Stimulated activated CD4-positive, alpha-beta T cell treated with anti-CD3 and anti-CD28 coated beads, Interleukin-2, amount 100 ng/mL, for 24 hours (primary cell): ENCODE results near the gene TRIM15.

Experiments
- DNase-seq, 2 donors: peaks; one replicate each; pipeline ENCODE4 v3.0.0-alpha.2; 2020

TRIM15 gene

DNA sequence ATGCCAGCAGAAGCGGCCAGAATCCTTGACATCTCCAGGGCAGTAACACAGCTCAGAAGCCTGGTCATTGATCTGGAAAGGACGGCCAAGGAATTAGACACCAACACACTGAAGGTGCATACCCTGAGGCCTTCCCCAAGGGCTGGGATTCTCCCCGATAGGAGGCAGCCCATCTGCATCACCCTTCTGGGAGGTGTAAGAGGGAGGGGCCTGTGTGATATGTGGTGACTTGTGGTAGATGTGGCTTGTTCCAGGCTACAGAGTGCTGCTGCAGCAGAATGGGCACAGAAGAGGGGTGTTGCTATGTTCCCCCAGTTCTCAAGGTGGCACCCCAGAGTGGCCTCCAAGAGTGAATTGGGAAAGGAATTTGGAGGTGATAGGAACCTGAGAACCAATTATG lies 16.2 kb upstream of the TRIM15 start:
- no peak for DNase-seq

DNA sequence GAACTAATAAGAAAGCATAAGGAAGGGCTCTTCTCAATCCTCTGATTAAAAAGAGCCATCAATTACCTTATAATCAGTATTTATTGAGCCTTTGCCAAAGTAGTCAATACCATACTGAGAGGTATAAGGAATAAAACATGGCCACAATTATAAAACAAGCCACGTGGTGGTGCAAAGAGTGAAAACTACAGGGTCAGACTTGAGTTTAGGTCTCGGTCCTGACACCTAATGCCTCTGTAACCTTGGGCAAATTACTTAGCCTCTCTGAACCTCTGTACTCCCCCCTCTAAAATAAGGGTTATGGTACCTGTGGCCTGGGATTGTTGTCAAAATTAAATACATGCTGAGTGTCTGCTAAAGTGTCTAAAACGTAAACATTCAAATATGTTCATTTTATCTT lies 14.1 kb upstream of the TRIM15 start:
- DNase-seq, result no peak

GRCh38 chr6:30149858-30150550 lies 13.3 kb upstream of the TRIM15 start:
- DNase-seq, result no peak

- no peak for DNase-seq
Measured at GRCh38 chr6:30150671-30151395, 12.5 kb upstream of the TRIM15 start.

DNA sequence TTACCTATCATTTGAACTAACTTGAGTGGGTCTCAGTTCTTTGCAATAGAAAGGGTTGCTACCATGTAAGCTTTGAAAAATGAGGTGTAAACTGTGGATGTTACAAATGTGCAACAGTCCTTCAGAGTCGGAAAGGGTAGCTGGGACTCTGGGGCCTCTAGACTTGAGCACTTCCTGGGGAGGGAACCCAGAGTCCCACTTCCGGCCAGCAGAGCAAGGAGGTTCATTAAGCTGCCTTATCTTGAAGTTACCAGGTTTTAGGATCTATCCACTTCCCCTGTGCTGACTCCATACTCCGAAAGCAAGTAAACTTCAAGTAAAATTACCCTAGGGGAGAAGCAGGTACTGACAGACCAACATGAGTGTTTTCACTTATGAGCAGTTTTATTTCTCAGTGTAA lies 11.8 kb upstream of the TRIM15 start:
- no peak for DNase-seq

DNA sequence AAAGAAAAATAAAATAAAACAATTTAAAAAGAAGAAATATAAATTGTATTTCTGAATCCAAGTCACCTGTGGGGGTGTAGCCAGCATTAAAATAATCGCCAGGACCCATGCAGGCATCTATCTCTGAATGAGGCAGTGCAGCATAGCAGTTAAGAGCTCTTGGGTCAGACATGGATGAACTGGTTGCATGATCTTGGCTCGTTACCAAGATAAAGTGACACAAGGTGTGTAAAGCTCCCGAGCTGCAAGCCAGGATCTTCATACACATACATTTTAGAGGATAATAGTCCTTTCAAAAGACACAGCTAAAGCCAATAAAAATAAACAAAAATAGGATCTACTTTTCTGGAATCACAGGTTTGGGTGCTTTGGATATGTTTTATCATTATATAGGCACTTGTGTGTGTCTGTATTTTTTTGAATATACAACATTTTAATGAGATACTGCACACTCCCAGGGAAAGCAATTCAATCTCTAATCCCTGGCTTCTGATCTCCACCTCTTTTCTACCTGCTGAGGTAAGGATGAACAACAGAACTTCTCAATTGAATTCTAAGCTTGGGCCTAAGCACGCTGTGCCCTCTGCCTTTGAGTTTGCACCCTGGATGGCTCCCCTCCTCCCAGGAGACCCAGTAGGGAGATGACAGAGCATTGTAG lies 11.2 kb upstream of the TRIM15 start:
- no peak for DNase-seq

DNA sequence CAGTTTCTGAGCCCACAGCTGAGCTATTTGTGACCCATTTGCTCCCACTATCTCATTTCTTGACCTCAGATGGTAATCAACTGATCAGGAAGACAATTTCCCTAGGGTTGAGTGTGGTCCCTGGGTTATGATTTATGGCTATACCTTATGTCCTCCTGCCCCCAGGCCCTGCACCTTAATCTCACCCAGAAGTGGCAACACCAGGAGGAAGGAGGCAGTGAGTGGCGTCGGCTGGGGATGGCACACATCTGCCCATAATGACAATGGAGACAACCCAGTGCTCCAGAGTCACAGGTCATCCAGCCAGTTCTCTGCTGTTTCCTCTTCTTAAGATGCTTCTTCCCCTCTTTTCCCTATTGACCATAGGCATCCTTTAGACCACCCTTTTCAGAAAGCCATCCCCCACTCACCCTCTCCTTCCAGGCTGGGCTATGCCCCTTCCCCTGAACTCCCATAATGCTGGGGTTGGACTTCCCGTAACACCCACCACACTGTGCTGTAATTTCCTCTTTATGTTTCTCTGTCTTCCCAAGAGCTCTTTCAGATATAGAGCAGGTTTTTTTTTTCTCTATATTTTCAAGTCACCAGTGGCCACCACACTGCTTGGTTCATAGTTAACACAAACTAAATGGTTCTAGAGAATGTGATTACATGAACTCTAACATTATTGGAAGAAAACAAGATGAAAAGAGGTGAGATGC lies 10.3 kb upstream of the TRIM15 start:
- no peak for DNase-seq

DNA sequence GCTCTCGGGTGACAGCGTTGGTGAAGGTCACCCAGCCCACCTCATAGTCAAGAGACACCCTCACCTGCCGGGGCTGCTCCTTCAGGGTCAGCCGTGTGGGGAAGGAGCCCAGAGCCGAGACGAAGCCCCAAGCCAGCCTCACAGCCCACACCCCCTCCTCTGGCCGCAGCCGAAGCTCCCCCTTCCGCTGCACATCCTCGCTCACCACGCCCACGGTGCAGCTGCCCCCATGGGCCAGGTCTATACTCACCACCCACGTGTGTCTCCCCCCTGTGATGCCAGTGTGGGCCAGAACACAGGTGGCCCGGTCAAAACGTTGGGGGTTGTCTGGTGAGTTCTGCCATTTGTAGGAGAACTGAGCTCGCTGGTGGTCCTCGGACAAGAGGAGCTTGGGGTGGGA lies 9.3 kb upstream of the TRIM15 start:
- no peak for DNase-seq

- no peak for DNase-seq
Measured at GRCh38 chr6:30154709-30155519, 8.4 kb upstream of the TRIM15 start.

DNA sequence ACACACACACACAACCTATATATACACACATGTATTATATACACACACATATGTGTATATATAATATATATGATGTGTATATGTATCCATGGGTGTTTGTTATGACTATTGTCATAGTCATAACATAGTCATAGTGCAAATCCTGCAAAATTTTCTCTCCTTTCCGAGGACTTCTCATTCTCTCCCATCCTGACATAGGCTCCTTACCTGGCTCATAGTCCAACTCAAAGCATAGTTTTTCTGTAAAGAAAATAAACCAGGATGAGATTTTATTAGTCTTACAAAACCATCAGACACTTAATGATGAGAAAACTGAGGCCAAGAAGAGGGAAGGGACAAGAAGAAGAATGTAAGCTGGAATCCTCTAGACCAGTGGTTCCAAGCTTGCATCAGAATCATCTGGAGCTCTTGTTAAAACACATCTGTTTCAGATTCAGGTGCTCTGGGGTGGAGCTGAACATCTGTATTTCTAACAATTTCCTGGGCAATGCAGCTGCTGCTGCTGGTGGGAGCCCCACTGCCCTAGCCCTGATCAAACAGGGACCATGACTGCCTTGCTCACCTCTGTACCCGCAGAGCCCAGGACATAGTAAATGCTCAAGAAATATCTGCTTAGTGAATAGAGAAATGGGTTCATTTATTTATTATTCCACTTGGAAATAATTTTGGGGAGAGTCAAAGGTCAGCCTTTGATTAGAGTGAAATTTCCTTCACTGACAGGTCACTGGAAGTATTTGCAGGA lies 7.7 kb upstream of the TRIM15 start:
- no peak for DNase-seq

- DNase-seq, result no peak
Measured at GRCh38 chr6:30156262-30156599, 7.1 kb upstream of the TRIM15 start.

DNA sequence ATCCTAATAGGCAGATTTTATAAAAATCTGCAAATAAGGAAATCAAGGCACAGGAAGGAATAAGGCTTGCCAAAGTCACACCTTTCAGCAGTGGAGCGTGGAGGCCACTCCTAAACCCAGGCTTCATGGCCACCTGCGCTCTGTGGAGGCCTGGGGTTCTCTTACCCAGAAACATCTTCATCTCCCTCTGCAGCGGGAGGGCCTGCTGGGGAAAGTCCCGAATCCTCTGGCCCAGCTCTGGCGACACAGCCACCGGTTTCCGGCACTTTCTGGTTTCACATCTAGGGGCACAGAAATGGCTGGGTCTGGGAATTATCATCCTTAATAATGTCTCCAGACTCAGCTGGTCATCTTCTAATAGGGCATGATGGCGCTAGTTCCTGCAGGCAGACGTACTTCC lies 6.6 kb upstream of the TRIM15 start:
- DNase-seq, result no peak

DNA sequence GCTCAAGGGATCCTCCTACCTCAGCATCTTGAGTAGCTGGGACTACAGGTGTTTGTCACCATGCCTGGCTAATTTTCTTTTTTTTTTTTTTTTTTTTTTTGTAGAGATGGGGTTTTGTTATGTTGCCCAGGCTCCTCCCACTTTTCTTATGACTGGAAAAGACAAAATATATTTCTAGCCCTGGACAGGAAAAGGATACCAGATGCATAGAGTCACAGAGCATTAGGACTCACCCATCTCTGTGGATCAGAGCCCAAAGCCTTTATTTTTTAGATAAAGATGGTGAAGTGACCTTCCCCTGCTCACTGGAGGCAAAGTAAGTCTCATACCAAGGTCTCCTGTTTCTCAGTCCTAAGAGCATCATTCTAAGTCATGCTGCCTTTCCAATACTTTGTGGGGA lies 5.8 kb upstream of the TRIM15 start:
- no peak for DNase-seq

DNA sequence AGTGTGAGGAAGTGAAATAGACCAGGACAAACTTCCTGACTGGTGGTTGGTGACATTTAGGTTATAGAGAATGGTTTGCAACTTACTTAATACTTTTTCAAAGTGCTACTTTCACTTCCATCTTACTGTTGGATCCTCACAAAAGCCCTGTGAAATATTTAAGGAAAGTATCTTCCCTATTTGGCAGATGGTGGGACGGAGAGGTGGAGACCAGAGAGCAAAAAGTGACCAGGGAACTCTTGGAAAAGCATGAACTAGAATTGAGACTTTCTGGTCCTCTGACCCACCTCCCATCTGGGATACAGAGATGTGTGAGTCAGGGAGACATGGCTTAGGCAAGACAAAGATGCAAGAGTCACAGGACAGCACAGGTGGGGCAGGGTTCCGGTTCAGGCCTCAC lies 5.3 kb upstream of the TRIM15 start:
- DNase-seq, result no peak

- no peak for DNase-seq
Measured at GRCh38 chr6:30158475-30159040, 4.8 kb upstream of the TRIM15 start.

DNA sequence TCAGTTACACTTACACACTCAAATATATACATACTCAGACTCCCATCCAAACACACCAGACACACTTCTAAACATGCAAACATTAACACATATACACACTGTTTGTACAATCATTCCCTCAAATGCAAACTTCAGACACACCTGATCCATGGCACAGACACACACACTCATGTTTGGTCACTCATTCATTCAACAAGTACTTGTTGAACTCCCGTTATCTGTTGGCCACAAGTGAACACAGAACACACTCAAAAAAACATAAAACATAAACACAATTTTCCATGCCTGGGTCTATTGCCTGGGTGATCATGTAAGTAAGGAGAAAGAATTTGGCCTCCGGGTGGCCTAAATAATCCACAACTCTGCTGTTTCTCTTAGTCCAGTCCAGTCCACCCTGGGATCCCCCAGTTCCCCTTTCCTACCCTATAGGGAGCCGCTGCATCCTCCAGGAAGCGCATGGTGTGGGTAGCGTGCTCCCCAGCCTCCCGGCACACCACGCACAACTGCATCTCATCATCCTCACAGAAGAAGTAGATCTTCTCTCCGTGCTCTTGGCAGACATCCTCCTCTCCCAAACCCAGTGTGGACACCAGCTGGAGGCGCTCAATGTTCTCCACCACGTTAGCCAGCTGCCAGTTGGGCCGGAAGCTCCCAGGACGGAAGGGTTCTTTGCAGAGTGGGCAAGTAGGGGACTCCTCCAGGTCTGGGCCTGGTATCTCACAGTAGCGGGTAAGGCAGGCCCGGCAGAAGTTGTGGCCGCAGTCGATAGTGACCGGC lies 3.1 kb upstream of the TRIM15 start:
- DNase-seq, result no peak

DNA sequence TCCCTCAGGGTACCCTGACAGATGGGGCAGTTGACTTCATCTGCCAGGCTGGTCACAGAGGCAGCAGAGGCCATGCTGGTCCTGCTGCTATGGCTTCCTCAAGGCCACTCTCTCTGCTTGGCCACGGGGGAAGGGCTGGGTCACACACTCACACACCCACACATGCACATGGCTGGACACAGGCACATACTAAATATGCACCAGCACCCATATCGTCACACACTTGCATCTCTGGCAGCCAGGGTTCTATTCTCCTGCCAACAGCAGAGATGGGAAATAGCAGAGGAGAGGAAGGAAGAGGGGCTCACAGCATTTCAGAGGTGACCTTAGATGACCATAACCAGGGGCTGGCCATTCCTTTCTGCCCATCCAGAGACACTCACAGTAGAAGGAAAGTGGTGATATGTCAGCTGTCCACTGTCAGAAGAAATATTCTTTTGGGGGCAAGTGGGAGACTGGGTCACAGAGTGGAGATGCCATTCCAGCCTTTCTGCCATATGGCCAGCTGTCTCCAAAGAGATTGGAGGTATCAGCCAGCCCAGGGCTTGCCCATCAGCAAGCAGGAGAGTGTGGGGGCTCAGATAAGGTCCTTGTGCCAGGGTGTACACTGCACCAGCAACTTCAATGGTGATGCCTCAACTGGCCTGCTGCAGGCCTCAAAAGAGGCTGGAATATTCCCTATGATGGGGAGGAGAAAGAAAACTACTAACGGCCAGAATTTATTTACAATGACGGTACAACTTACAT lies 2.4 kb upstream of the TRIM15 start, which contains the start of gene TRIM10:
TSS of gene TRIM10 (minus strand) at position 427 of the 747 bp plus-strand sequence. CDS start at position 74, 353 bp downstream.
- no peak for DNase-seq

DNA sequence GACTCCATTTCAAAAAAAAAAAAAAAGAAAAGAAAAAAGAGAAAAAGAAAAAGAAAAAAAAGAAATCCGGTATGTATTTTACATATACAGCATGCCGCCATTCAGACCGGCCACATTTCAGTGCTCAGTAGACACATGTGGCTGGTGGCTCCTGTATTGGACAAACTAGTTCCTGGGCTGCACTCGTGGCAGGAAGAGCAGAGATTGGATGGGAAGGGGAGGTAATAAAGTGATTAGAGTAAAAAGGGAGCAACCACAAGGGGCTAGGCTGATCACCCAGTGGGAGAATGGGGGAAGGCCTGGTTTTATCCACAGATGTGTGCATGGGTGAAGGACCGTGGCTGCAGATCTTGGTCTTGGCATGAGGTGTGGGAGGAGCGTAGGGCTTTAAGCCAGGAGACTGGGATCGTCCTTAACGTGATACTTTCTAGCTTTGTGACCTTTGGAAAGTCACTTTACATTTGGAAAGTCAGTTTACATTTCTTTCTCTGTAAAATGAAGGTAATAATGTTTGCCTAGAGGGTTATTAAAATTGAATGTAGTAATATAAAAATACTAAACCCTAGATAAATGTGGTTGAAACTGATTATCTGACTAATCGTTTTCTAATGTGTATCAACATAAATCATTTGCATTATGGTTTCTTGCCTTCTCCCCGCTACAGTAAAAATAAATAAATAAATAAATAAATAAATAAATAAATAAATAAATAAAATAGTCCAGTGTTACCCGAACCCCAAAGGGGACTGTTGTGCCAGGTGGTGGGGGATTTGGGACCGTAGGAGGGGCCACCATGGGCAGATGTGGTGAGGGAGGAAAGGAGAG lies 869 bp upstream of the TRIM15 start:
- no peak for DNase-seq
